Measurements from ENCODE around the gene TRMT44.

TRMT44 gene, protein sequence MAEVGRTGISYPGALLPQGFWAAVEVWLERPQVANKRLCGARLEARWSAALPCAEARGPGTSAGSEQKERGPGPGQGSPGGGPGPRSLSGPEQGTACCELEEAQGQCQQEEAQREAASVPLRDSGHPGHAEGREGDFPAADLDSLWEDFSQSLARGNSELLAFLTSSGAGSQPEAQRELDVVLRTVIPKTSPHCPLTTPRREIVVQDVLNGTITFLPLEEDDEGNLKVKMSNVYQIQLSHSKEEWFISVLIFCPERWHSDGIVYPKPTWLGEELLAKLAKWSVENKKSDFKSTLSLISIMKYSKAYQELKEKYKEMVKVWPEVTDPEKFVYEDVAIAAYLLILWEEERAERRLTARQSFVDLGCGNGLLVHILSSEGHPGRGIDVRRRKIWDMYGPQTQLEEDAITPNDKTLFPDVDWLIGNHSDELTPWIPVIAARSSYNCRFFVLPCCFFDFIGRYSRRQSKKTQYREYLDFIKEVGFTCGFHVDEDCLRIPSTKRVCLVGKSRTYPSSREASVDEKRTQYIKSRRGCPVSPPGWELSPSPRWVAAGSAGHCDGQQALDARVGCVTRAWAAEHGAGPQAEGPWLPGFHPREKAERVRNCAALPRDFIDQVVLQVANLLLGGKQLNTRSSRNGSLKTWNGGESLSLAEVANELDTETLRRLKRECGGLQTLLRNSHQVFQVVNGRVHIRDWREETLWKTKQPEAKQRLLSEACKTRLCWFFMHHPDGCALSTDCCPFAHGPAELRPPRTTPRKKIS
- total RNA-seq: 21.5 to 27.4 reads per million in 2 donors

DNA sequence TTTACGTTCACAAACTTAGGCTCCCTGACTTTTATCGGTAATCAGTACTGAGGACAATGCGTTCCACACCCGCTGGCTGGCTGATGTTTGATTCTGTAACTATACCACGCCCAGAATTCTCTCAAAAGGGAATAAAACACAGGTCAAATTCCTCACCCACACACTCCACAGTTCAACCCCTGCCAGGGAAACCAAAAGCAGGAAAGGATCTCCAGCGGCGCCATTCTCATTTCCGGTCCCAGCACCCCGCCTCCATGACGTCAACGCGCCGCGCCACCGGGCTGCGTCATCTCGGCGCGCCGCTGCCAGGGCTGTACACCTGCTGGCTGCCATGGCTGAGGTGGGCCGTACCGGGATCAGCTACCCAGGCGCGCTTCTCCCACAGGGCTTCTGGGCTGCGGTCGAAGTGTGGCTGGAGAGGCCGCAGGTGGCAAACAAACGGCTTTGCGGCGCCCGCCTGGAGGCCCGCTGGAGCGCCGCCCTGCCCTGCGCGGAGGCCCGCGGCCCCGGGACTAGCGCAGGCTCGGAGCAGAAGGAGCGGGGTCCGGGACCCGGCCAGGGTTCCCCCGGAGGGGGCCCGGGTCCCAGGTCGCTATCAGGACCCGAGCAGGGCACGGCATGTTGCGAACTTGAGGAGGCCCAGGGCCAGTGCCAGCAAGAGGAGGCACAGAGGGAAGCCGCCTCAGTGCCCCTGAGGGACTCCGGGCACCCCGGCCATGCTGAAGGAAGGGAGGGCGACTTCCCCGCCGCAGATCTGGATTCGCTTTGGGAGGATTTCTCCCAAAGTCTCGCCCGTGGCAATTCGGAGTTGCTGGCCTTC lies at the start of gene TRMT44, which contains the start of gene ACOX3:
Gene TRMT44, plus strand, starts transcription at position 286 of the 820 bp plus-strand sequence. Its CDS starts 46 bp downstream, at position 332.
Gene ACOX3, minus strand, starts transcription at position 232 of the 820 bp plus-strand sequence. CDS start 24,202 bp downstream, outside the sequence.
- peak; percentile 96 for DNase-seq

DNA sequence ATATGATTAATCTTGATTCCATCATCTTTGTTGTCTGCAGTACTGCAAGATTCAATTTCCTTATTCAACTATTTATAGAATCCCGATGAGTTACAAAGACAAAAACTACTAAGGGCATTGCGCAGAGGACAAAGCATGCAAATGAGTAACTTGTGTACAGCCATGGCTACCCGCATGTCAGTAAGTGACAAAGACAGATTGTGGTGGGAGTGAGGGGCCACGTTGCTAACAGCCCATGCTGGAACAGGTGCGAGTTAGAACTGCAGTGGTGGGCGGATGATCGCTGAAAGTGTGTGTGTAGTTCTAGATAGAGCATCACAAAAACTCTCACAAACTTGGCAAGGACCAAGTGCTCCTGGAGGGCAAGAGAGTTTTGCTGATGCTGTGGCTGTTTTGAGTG lies 49.5 kb upstream of the TRMT44 start:
- no peak for DNase-seq

DNA sequence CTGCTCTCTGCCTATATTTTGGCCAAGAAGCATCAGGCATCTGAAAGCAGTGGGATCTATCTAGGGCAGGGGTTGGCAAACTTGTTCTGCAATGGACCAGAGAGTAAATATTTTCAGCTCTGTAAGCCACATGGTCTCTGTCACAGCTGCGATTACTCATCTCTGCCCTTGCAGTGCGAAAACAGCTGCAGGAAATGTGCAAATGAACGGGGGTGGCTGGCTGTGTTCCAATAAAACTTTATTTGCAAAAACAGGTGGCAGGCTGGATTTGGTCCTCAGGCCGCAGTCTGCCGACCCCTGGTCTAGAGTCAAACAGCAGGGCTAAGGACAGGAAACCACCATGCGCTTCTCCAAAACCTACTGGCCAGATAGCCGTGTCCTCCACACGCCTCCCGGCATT lies 48.6 kb upstream of the TRMT44 start:
- DNase-seq: no peak

DNA sequence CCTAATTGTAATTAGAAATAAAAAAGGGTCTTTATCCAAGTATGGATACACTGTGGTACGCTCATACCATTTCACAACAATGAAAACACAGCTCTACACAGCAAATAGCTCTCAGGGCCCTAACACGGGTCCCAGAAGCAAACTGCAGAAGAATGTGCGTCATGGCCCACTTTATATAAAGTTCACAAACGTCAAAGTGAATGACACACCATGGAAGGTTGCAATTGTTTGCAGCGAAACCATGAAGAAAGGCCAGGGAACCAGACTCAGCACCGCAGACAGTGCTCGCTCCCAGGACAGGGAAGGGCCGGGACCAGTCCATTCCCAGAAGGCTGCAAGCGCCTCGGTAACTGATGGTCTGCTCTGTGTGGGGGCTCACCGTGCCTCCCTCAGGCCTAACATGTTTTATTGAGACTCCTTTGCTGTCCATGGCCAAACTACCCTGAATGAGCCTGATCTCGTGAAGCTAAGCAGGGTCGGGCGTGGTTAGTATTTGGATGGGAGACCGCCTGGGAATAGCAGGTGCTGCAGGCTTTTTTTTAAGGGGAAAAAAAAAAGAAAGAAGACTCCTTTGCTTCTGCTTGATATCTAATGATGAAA lies 47.9 kb upstream of the TRMT44 start:
- no peak for DNase-seq

DNA sequence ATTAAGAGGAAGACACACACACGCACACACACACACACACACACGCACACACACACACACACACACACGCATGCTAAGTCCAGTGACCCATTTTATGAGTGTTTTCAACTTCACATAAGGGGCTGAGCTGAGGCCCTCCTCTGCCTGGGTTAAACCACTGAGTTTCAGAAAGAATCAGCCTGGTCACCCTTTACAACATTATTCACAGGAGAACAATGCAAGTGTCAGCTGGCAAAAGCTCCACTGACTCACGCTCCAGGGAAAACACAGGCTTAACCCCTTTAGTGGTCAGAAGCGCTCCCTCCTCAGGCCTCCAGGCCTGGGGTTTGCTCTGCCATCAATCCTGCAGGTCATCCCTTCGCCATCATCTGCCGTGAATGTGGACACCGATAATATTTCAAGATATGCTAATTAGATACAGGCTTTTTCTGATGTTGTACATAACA lies 47.0 kb upstream of the TRMT44 start:
- no peak for DNase-seq

DNA sequence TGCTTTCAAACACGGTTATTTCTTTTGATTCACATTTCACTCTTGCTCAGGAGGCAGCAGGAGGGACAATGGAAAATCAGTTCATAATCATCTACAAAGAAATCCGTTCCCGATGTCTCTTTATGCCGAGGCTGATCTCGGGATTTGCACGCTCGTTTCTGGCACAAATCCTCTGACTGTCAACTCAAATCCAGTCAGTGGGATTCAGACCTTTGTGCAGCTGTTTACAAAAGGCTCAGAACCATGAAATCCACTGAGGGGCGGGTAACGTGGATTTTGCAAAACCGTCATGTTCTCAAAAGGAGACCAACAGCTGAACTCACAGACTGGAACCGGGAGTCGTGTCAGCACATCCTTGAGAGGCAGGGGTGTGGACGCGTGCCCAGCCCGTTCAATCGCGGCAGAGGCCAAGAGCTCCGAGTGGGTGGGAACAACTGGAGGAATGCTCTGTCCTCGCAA lies 46.5 kb upstream of the TRMT44 start:
- no peak for DNase-seq

DNA sequence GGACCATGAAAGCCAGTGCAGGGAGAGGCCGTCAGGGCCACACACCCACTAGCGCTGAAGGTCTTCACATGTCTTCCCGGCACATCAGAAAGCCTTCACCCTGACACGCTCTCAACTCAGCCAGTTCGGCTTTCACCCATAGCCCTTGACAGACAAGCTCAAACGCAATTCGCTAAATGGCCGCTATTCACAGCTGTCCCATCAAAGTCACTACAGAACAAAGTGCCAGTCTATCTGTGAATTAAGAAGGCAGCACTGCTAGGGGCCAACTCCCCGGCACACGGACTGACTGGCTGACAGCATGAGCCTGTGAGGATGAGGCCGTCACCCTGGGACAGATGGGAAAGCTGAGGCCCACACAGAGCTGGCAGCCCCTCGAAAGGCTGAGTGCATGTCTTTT lies 45.8 kb upstream of the TRMT44 start:
- no peak for DNase-seq

DNA sequence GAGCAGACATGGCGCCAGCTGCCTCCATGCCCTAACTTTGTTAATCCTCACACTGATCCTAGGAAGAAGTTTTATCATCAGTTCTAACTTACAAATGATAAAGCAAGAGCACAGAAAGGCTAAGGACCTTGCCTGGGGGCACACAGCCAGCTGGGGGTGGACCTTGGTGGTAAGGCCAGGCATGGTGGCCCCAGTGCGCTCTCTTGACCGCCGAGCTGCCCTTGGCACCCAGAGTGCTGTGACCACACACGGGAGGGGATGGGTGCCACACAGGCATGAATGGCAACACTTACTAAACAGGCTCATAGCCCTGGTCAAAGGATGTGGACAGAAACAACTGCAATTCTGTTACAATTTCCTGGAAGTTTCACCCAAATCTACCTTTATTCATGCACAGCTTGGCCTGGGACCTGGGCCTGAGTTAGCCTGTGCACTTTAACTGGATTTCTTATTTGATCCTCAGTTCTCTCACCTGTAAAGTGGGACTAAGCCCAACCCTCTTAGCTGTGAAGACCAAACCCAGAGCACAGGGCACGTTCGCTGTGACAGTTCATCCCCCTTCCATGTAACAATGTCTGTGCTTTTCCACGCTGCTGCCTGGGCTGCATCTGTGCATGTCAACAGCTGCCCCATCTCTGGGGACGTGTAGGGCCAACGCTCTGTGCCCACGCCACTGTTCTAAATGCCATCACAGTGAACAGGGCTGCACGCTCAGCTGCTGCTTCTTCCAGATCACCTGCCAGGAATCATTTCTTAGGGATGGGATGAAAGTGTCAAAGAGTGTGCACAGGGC lies 44.9 kb upstream of the TRMT44 start:
- DNase-seq: no peak

DNA sequence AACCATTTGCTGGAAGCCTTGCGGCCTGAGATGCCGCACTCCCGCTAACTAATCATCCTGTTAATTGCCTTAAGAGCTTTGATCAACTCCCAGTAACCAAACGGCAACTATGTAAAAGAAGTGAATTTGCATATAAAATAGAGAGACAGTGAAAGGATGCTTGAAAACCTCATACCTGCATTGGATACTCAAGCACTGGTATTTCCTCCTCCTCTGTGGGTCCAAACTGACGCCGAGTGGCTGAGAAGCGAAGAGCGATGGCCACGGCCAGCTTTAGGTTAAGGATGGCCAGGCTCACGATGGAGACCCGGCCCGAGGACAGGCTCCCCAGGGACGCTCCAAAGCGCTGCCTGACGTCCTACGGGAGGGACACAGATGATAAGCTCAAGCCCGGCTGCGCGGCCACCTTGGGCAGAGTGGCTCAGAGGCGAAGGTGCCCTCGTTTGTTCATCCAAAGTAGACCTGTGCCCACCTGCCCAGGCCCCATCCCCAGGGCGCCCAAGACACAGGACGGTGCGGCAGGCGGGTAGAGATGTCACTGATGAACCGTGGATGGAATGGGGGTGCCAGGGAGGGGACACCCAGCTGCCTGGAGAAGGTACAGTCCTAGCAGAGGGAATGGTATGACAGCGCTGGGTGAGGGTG lies 43.7 kb upstream of the TRMT44 start:
- DNase-seq: no peak

DNA sequence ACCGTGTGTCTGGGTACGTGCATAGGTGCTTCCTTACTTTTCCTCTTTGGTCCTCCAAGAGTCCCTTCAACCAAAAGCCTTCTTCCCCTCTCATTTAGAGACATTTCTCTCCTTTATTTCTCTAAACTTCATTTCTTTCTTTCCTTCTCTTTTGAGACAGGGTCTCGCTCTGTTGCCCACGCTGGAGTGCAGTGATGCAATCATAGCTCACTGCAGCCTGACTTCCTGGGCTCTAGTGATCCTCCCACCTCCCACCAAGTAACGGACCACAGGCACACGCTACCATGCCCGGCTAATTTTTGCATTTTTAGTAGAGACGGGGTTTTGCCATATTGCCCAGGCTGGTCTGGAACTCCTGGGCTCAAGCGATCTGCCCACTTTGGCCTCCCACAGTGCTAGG lies 42.2 kb upstream of the TRMT44 start:
- DNase-seq: no peak

DNA sequence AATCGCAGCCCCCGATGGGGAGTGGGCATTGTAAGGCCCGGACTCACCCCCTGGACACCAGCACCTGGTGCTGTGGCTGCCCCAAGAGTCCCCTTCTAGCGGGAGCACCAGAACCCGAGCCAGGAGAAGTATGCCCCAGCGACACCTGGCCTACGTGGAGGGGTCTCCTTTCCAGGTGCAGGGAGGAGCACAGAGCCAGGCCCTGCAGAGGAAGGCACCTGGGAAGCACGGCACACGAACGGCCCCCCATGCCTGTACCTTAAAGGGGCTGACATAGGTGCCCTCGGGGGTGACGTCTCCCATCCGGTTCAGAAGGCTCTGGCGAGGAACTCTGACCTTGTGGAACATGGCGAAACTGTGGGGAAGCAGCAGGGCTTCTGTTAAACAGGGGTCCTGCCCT lies 41.3 kb upstream of the TRMT44 start:
- DNase-seq: no peak

DNA sequence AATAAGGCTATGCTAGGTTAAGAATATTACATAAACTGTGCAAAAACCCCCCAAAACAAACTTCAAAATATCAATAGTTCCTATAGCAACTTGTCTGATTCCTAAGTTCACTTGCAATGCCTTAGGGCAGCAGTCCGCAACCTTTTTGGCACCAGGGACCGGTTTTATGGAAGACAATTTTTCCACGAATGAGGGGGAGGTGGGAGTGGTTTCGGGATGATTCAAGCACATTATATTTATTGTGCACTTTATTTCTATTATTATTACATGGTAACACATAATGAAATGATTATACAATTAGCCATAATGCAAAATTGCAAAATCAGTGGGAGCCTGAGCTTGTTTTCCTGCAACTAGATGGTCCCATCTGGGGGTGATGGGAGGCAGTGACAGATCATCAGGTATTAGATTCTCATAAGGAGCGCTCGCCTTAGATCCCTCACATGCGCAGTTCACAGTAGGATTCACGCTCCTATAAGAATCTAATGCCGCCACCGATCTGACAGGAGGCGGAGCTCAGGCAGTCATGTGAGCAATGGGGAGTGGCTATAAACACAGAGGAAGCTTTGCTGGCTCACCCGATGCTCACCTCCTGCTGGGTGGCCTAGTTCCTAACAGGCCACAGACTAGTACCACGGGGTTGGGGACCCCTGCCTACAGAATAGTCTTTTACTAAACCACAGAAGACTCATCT lies 39.8 kb upstream of the TRMT44 start:
- no peak for DNase-seq

DNA sequence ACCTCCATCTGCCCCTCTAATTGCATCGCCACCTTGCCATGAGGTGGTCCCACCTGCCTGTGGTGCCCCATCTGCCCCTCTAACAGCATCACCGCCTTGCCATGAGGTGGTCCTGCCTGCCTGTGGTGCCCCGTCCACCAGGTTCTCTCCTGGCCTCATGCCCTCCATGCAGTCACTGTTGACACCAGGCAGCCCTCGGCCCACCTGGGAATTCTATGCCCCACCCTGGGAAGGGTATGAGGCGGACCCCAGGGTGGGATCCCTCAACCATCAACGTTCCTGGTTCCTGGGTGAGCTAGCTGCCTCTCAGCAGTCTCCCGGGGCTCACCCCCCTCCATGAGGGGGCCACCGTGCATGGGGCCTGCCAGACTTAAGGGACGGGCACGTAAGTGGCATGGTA lies 38.9 kb upstream of the TRMT44 start:
- no peak for DNase-seq

DNA sequence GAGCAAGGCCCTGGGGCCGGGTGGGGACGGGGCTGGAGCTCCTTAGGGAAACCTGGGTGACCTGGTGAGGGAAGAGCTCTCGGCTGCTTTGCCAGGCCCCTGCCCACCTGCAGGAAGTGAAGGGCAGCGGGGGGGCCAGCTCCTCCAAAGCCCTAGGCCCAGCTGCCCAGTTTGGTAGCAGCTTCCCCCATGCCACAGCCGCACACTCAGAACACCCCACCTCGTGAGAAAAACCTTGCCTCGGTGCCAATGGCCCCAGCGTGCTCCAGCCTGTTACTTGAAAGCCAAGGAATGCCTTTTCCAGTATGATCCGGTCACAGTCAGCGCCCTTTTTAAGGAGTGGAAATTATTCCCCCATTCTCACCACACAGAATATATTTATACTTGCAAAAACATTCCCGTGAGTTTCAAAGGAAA lies 38.4 kb upstream of the TRMT44 start:
- no peak for DNase-seq

DNA sequence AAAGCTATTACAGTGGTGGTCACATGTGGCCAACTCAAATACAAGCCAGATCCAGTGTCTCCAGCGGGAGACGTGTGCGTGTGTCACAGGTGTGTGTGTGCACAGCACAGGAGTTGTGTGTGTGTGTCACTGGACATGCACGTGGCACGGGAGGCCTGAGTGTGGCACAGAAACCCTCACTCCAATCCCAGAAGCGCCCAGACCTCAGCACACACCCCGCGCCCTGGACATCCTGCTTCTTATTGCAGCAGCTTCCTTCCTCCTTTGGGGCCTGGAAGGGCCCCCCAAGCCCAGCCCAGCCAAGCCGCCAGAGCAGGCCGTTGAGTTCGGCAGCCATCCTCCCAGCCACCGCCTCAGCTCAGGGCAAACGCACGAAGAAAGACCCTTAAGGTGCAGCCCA lies 37.9 kb upstream of the TRMT44 start:
- DNase-seq: no peak

DNA sequence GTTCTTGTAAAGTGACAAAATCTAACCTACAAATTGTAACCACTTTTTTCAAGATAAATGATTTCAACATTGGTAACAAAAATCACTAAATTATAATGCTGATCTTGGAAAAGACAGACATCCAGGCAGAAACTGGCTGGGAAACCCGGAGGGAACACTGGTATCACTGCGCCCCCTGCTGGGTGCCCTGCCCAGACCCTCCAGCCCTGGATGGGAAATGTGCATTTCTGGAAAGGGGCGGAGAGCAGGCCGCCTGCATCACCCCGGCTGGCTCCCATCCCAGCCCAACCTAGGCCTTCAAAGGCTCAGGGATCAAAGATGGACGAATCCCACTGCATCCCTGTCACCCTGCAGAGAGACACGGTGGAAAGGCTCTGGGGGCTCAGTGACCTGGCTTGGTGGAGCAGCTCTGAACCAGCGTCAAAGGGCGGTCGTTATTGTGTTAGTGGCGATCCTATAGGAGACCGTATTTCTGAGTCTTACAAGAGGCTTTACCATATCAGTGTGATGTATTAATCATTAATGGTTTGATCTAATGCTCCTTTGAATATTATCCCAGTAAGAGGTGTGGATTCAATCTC lies 37.3 kb upstream of the TRMT44 start:
- peak; percentile 46 for DNase-seq

DNA sequence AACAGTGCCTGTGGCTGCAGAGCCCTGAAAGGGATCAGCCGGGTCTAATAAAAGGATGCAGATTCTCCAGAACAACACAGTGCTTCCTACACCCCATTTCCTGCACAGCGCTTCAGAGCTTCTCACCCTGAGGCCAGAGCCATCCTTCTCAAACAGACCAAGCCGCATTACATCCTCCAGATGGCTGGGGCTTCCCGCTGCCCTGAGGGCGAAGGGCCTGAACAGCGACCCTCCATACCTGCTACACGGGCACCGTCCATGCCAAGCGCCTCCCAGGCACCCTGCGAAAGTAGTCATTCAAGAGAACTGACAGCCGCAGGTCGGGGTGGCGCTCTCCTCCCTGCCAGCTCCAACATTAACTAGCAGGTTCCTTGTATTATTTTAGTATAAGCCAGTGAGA lies 36.6 kb upstream of the TRMT44 start:
- DNase-seq: no peak

DNA sequence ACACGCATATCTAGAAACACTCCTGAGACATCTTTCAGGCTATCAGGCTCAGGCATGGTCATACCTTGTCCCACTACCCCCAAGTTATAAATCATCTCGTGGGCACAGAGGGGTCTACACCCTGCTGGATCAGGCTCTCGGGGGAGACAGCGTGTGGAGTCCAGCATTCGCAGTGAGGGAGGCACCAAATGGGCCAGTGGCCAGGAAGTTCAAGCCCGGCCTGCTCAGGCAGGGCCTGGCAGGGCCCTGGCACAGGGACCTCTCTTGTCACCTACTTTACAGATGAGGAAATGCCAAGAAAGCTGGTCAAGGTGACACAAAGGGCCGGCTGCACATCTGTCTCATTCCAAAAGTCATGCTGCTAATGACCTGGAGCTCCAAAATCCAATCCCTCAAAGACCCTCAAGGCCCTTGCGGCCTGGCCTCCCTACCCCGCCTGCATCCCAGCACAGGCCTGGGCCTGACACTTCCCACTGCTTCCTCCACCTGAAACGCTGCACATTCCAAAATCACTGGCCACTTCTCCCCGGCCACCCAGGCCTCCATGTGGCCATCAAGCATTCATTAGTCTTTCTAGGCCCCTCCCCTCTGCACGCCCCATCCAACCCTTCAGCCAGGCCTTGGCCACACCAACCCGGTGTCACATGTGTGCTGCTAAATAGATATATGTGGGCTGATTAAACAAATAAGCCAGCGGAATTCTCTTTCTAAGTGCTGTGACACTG lies 35.6 kb upstream of the TRMT44 start:
- no peak for DNase-seq

DNA sequence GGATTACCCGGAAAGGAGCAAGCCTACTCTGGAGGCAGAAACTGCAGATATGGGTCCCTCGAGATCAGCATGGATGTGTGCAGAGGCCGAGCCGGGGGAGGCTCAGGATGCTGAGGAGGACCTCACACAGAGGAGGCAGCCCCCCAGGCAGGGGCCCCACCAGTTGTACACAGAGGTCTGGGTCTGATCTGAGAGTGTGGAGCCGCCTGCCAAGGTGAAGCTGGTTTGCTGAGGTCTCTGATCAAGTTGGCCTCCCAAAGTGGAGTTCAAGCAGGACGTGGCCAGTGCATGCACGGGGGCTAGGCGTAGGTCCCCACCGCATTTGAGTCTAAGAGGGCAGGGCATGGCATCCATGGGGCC lies 35.1 kb upstream of the TRMT44 start:
- DNase-seq: no peak
